ENCODE results near the gene TIMM17A. TPM values are rescaled to one million over a fixed set of nuclear protein-coding genes. Genes with fewer than 3 reads are reported as not detected.

TIMM17A gene
- total and polyA plus RNA-seq, 2 of the 8 experiments (the other 6 are each of a cell fraction or from before 2014, with no cell fraction given): 30.3 to 57.1 TPM

DNA sequence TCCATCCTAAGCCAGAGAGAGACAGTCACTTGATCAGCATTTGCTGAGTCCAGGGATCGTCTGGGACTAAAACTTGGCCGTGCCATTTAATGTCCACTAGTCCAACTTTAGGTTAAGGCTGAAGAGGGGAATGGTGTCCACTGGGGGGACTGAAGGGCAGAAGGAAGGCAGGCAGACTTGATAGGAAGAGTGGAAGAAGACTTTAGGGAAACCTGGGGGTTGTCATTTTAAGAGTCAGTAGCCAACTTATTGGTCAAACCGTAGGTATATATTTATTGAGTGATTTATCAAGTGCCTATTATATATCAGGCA is 7.7 kb upstream of the TIMM17A start (continued):
- TF ChIP-seq, protein P1, sequence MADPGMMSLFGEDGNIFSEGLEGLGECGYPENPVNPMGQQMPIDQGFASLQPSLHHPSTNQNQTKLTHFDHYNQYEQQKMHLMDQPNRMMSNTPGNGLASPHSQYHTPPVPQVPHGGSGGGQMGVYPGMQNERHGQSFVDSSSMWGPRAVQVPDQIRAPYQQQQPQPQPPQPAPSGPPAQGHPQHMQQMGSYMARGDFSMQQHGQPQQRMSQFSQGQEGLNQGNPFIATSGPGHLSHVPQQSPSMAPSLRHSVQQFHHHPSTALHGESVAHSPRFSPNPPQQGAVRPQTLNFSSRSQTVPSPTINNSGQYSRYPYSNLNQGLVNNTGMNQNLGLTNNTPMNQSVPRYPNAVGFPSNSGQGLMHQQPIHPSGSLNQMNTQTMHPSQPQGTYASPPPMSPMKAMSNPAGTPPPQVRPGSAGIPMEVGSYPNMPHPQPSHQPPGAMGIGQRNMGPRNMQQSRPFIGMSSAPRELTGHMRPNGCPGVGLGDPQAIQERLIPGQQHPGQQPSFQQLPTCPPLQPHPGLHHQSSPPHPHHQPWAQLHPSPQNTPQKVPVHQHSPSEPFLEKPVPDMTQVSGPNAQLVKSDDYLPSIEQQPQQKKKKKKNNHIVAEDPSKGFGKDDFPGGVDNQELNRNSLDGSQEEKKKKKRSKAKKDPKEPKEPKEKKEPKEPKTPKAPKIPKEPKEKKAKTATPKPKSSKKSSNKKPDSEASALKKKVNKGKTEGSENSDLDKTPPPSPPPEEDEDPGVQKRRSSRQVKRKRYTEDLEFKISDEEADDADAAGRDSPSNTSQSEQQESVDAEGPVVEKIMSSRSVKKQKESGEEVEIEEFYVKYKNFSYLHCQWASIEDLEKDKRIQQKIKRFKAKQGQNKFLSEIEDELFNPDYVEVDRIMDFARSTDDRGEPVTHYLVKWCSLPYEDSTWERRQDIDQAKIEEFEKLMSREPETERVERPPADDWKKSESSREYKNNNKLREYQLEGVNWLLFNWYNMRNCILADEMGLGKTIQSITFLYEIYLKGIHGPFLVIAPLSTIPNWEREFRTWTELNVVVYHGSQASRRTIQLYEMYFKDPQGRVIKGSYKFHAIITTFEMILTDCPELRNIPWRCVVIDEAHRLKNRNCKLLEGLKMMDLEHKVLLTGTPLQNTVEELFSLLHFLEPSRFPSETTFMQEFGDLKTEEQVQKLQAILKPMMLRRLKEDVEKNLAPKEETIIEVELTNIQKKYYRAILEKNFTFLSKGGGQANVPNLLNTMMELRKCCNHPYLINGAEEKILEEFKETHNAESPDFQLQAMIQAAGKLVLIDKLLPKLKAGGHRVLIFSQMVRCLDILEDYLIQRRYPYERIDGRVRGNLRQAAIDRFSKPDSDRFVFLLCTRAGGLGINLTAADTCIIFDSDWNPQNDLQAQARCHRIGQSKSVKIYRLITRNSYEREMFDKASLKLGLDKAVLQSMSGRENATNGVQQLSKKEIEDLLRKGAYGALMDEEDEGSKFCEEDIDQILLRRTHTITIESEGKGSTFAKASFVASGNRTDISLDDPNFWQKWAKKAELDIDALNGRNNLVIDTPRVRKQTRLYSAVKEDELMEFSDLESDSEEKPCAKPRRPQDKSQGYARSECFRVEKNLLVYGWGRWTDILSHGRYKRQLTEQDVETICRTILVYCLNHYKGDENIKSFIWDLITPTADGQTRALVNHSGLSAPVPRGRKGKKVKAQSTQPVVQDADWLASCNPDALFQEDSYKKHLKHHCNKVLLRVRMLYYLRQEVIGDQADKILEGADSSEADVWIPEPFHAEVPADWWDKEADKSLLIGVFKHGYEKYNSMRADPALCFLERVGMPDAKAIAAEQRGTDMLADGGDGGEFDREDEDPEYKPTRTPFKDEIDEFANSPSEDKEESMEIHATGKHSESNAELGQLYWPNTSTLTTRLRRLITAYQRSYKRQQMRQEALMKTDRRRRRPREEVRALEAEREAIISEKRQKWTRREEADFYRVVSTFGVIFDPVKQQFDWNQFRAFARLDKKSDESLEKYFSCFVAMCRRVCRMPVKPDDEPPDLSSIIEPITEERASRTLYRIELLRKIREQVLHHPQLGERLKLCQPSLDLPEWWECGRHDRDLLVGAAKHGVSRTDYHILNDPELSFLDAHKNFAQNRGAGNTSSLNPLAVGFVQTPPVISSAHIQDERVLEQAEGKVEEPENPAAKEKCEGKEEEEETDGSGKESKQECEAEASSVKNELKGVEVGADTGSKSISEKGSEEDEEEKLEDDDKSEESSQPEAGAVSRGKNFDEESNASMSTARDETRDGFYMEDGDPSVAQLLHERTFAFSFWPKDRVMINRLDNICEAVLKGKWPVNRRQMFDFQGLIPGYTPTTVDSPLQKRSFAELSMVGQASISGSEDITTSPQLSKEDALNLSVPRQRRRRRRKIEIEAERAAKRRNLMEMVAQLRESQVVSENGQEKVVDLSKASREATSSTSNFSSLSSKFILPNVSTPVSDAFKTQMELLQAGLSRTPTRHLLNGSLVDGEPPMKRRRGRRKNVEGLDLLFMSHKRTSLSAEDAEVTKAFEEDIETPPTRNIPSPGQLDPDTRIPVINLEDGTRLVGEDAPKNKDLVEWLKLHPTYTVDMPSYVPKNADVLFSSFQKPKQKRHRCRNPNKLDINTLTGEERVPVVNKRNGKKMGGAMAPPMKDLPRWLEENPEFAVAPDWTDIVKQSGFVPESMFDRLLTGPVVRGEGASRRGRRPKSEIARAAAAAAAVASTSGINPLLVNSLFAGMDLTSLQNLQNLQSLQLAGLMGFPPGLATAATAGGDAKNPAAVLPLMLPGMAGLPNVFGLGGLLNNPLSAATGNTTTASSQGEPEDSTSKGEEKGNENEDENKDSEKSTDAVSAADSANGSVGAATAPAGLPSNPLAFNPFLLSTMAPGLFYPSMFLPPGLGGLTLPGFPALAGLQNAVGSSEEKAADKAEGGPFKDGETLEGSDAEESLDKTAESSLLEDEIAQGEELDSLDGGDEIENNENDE (IDR thresholded peaks at IDR 0.05; ENCODE audit: insufficient replicate concordance, low read length): no peak
- TF ChIP-seq ZNF274 (IDR thresholded peaks at IDR 0.05; ENCODE audit: borderline replicate concordance, extremely low read depth, low read length): no peak
- TF ChIP-seq, protein P2, sequence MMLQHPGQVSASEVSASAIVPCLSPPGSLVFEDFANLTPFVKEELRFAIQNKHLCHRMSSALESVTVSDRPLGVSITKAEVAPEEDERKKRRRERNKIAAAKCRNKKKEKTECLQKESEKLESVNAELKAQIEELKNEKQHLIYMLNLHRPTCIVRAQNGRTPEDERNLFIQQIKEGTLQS (IDR thresholded peaks at IDR 0.05; ENCODE audit: insufficient read depth, low read depth, low read length): no peak
- no peak for TF ChIP-seq SRF (IDR thresholded peaks at IDR 0.05; ENCODE audit: low read depth, low read length)
- no peak for TF ChIP-seq RBBP5 (IDR thresholded peaks at IDR 0.05; ENCODE audit: borderline replicate concordance, low read depth, low read length)
- TF ChIP-seq CBX5 (IDR thresholded peaks at IDR 0.05; ENCODE audit: low read depth, low read length): no peak
- TF ChIP-seq NANOG (IDR thresholded peaks at IDR 0.05; ENCODE audit: insufficient read depth, low read depth, low read length, poor library complexity, severe bottlenecking): no peak
- no peak for TF ChIP-seq SIRT6 (IDR thresholded peaks at IDR 0.05; ENCODE audit: low read length)
- no peak for TF ChIP-seq TEAD4 (IDR thresholded peaks at IDR 0.05; ENCODE audit: low read depth, low read length)
- TF ChIP-seq TBP (IDR thresholded peaks at IDR 0.05; ENCODE audit: low read depth, low read length): no peak
- TF ChIP-seq SAP30 (IDR thresholded peaks at IDR 0.05; ENCODE audit: insufficient read depth, insufficient replicate concordance, low read length): no peak
- no peak for TF ChIP-seq POLR2A (IDR thresholded peaks at IDR 0.05; ENCODE audit: control extremely low read depth in 1 of 2, low read depth in 2 of 2, low read length in 2 of 2)
- TF ChIP-seq TCF12 (IDR thresholded peaks at IDR 0.05; ENCODE audit: low read depth, low read length): no peak
